Measurements from ENCODE around the gene TXNDC17. TPM values are rescaled to one million over a fixed set of nuclear protein-coding genes. Genes with fewer than 3 reads are reported as not detected.
"Not testable (repeated sequence)": the region's sequence is repeated elsewhere in the genome, so short reads cannot be mapped to it uniquely, and the experiment has no call there.

TXNDC17 gene
- total RNA-seq, 1 experiment from 2014 or later = 137 TPM

- H3K36me3 Mint-ChIP-seq (ENCODE audit: insufficient read depth, unreplicated experiment) = no peaks in the 10 kb centered on the region
- BruUV-seq (replicated peaks) = no TSS peak
- TF ChIP-seq, protein P1, sequence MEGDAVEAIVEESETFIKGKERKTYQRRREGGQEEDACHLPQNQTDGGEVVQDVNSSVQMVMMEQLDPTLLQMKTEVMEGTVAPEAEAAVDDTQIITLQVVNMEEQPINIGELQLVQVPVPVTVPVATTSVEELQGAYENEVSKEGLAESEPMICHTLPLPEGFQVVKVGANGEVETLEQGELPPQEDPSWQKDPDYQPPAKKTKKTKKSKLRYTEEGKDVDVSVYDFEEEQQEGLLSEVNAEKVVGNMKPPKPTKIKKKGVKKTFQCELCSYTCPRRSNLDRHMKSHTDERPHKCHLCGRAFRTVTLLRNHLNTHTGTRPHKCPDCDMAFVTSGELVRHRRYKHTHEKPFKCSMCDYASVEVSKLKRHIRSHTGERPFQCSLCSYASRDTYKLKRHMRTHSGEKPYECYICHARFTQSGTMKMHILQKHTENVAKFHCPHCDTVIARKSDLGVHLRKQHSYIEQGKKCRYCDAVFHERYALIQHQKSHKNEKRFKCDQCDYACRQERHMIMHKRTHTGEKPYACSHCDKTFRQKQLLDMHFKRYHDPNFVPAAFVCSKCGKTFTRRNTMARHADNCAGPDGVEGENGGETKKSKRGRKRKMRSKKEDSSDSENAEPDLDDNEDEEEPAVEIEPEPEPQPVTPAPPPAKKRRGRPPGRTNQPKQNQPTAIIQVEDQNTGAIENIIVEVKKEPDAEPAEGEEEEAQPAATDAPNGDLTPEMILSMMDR (IDR thresholded peaks at IDR 0.05; ENCODE audit: unreplicated experiment) = no peak
- no peak overlapping the region for H3K4me3 Mint-ChIP-seq (ENCODE audit: unreplicated experiment)
- peaks cover 7% of the 10 kb centered on the region for H3K9me3 Mint-ChIP-seq (ENCODE audit: unreplicated experiment)
- no peak overlapping the region for H3K27ac Mint-ChIP-seq (ENCODE audit: low read depth, unreplicated experiment)
- POLR2A ChIA-PET = interaction anchor here (0.6 kb wide), 1 partner anchor 198 kb away, joined by 3 read pairs; no protein-coding TSS in a partner anchor
- H3K4me1 Mint-ChIP-seq (ENCODE audit: insufficient read depth, unreplicated experiment) = peaks cover 34% of the 10 kb centered on the region
- no peak for DNase-seq (ENCODE audit: unreplicated experiment)
- H3K27me3 Mint-ChIP-seq (ENCODE audit: insufficient read depth, unreplicated experiment) = peaks cover 26% of the 10 kb centered on the region
- CTCF ChIA-PET = interaction anchor here (1.0 kb wide), 2 partner anchors 9 to 186 kb away, joined by 3 to 4 read pairs; no protein-coding TSS in a partner anchor
- intact Hi-C loops (cut with micrococcal nuclease) = no loop called here
These were observed 16.9 kb downstream of the TXNDC17 start for GRCh38 chr17:6657633-6658287.

DNA sequence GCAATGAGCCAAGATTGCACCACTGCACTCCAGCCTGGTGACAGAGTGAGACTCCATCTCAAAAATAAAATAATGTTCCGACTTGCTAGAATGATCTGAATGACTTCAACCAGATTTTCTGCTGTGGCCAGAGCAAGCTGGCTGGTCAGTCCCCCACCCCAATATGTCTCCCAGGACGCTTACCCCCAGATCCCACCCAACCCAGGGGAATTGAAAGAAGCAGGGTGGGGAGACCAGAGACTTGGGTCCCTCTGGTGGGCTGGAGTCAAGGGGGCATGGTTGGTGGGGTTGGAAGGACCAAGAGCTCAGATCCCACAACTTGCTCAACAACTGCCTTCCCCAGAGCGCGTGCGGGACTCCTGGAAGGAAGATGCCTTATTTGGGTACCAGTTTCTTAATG, 17.6 kb downstream of the TXNDC17 start:
- POLR2A ChIA-PET; H3K36me3 Mint-ChIP-seq (ENCODE audit: insufficient read depth, unreplicated experiment); H3K4me3 Mint-ChIP-seq (ENCODE audit: unreplicated experiment); DNase-seq (ENCODE audit: unreplicated experiment); CTCF ChIA-PET; H3K9me3 Mint-ChIP-seq (ENCODE audit: unreplicated experiment); H3K27ac Mint-ChIP-seq (ENCODE audit: low read depth, unreplicated experiment); BruUV-seq (replicated peaks); intact Hi-C loops (cut with micrococcal nuclease): not testable (repeated sequence)
- H3K4me1 Mint-ChIP-seq (ENCODE audit: insufficient read depth, unreplicated experiment) = peaks cover 29% of the 10 kb centered on the region
- H3K27me3 Mint-ChIP-seq (ENCODE audit: insufficient read depth, unreplicated experiment) = peaks cover 26% of the 10 kb centered on the region

- CTCF ChIA-PET = interaction anchor here (0.7 kb wide), 1 partner anchor 207 kb away, joined by 3 read pairs; no protein-coding TSS in a partner anchor
- POLR2A ChIA-PET = no interaction called here
- no peaks in the 10 kb centered on the region for H3K36me3 Mint-ChIP-seq (ENCODE audit: insufficient read depth, unreplicated experiment)
- DNase-seq (ENCODE audit: unreplicated experiment) = no peak
- no TSS peak for BruUV-seq (replicated peaks)
- peaks cover 26% of the 10 kb centered on the region for H3K27me3 Mint-ChIP-seq (ENCODE audit: insufficient read depth, unreplicated experiment)
- no peak overlapping the region for H3K4me3 Mint-ChIP-seq (ENCODE audit: unreplicated experiment)
- TF ChIP-seq, protein P1 (IDR thresholded peaks at IDR 0.05; ENCODE audit: unreplicated experiment) = no peak
- peaks cover 18% of the 10 kb centered on the region for H3K4me1 Mint-ChIP-seq (ENCODE audit: insufficient read depth, unreplicated experiment)
- H3K9me3 Mint-ChIP-seq (ENCODE audit: unreplicated experiment) = no peaks in the 10 kb centered on the region
- intact Hi-C loops (cut with micrococcal nuclease) = no loop called here
- no peak overlapping the region for H3K27ac Mint-ChIP-seq (ENCODE audit: low read depth, unreplicated experiment)
These were observed 19.2 kb downstream of the TXNDC17 start for GRCh38 chr17:6660101-6660500.

GRCh38 chr17:6660805-6661463, 20.1 kb downstream of the TXNDC17 start:
- TF ChIP-seq, protein P1 (IDR thresholded peaks at IDR 0.05; ENCODE audit: unreplicated experiment) = no peak

More at GRCh38 chr17:6660805-6661463, 20.1 kb downstream of the TXNDC17 start:
- Mint-ChIP-seq H3K27me3 (ENCODE audit: insufficient read depth, unreplicated experiment) (peaks cover 23% of the 10 kb centered on the region), H3K27ac (ENCODE audit: low read depth, unreplicated experiment) (no peak overlapping the region), H3K4me3 (ENCODE audit: unreplicated experiment) (no peak overlapping the region), H3K9me3 (ENCODE audit: unreplicated experiment) (no peaks in the 10 kb centered on the region), H3K4me1 (ENCODE audit: insufficient read depth, unreplicated experiment) (peaks cover 10% of the 10 kb centered on the region), H3K36me3 (ENCODE audit: insufficient read depth, unreplicated experiment) (no peaks in the 10 kb centered on the region)
- intact Hi-C loops (cut with micrococcal nuclease) = no loop called here
- ChIA-PET POLR2A (interaction anchor here (1.0 kb wide), 1 partner anchor 10 kb away, joined by 3 read pairs; no protein-coding TSS in a partner anchor), CTCF (interaction anchor here (0.7 kb wide), 1 partner anchor 360 kb away, joined by 3 read pairs; no protein-coding TSS in a partner anchor)
- no TSS peak for BruUV-seq (replicated peaks)
- no peak for DNase-seq (ENCODE audit: unreplicated experiment)
